Activated T-helper 1 cell treated with anti-CD3 and anti-CD28 coated beads, Interleukin-2, amount 50 U/mL, for 16 hours (primary cell): Measurements from ENCODE around the gene FAM169A.
"Not testable (repeated sequence)": the region's sequence is repeated elsewhere in the genome, so short reads cannot be mapped to it uniquely, and the experiment has no call there.

Experiments
- DNase-seq, 2 donors: peaks; one replicate each; pipeline ENCODE4 v3.0.0-alpha.2; 2020; ENCODE audit warnings: low read depth in 1 of 2, low spot score in 1 of 2

FAM169A gene

DNA sequence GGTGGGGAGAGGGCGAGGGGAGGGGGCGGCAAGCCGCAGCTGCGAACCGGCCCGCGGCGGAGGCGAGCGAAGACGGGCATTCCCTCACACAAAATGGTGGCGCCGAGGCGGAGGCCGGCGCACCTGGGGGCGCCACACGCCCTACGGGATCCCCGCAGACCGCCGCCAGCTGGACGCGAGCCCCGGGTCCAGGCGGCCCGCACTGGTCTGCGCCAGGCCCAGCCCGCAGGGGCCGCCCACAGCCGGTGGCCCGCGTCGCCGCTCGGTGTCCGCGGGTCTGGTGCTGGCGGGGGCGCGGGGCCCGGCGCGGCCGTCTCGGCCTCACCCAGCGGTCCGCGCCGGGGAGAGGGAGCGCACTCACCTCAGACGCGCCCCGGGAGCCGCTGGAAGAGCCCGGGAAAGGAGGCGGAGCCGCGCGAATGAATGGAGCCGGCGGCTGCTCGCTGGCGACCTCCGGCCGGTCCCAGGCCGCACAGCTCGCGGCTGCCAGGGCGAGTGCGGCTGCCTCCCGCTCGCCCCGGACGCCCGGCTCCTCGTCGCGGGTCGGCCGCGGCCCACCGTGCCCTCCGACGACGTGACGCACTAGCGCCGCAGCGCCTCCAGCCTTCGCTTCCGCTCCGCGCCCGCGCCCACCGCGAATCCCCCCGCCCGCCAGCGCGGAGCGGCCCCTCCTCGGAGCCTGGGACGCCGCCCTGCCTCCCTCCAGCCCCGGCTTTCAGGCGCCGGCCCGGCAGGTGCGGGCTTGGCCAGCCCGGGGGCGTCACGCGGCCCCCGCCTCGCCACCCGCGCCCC, at the start of gene FAM169A:
FAM169A (minus strand) TSS at position 584 of the 792 bp plus-strand sequence. CDS start 24,711 bp downstream, outside the sequence.
- DNase-seq: peak; percentile 5 to 8

- DNase-seq: no peak
Measured at GRCh38 chr5:74915488-74915887, 49.3 kb upstream of the FAM169A start.

GRCh38 chr5:74911421-74911820, 45.2 kb upstream of the FAM169A start:
- not testable (repeated sequence) for DNase-seq

DNA sequence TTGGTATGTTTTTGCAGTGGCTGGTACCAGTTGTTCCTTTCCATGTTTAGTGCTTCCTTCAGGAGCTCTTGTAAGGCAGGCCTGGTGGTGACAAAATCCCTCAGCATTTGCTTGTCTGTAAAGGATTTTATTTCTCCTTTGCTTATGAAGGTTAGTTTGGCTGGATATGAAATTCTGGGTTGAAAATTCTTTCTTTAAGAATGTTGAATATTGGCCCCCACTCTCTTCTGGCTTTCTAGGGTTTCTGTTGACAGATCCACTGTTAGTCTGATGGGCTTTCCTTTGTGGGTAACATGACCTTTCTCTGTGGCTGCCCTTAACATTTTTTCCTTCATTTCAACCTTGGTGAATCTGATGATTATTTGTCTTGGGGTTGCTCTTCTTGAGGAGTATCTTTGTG, 43.7 kb upstream of the FAM169A start:
- DNase-seq: not testable (repeated sequence)

GRCh38 chr5:74908237-74908636, 42.0 kb upstream of the FAM169A start:
- not testable (repeated sequence) for DNase-seq

DNA sequence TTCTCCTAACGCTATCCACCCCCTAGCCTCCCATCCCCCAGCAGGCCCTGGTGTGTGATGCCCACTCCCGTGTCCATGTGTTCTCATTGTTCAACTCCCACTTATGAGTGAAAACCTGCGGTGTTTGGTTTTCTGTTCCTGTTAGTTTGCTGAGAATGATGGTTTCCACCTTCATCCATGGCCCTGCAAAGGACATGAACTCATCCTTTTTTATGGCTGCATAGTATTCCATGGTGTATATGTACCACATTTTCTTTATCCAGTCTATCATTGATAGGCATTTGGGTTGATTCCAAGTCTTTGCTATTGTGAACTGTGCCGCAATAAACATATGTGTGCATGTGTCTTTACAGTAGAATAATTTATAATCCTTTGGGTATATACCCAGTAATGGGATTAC, 38.5 kb upstream of the FAM169A start:
- not testable (repeated sequence) for DNase-seq

DNA sequence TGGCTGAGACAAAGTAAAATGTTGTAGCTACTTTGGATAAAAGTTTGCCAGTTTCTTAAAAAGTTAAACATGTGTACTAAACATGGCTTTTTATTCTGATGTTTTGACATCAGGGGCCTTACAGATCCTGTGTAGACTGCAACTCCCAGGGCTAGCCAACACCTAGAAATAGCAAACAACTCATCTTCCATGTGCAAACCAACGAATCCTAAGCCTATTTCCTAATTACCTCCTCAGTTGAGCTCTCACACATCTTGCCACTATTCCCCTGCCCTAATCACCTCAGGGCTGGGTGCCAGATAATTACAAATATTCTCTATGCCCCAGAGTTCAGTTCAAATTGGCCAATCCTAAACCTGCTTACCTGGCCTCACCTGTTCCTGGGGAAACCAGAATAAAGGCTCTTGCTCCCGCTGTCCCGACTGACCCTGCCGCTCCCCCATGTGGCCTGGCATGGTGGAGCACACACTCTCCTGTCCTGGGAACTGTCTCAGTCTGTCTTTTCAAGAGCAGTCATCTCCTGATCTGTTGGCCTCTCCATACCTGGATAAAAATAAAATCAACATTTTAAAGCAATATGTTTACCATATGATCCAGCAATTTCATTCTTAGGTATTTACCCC, 37.1 kb upstream of the FAM169A start:
- peak in 1 of 2 donors; percentile 2 for DNase-seq

DNA sequence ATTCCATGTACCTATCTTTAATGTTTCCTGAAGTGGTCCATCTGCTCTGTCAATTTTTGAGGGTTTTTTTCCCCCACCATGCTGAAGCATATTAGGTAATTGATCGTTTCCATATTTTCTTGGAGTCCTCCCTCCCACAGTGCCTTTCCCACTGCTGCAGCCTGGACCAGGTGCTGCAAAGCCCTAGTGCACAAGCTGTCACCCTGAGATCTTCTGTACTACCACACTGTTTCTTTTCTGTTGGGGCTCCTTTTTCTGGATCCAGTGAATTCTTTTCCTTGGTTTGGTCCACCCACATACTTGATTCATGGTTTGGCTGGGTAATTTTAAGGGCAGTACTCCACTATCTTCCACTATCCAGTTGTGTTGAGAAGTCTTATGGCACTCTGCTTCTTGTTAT, 30.9 kb upstream of the FAM169A start:
- no peak for DNase-seq

DNA sequence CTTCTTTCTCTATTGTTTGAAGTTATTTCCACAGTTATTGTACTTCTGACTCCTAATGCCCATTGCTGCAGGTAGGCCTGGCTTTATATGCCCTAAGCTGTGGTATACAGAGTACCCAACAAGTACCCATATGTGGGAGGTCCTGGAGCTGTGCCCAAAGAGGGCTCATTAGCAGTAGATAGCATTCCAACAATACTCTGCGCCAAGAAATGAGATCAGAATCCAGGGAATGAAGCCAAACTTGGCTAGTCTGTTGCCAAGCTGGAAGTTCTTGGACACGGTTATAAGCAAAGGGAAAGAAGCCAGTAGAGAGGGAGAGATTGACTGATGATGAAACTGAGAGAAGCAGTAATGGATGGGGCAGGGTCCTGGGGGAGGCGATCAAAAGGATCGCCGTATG, 29.7 kb upstream of the FAM169A start:
- DNase-seq: no peak

- no peak for DNase-seq
Measured at GRCh38 chr5:74894351-74894750, 28.2 kb upstream of the FAM169A start.

- DNase-seq: no peak
Measured at GRCh38 chr5:74892921-74893320, 26.7 kb upstream of the FAM169A start.

DNA sequence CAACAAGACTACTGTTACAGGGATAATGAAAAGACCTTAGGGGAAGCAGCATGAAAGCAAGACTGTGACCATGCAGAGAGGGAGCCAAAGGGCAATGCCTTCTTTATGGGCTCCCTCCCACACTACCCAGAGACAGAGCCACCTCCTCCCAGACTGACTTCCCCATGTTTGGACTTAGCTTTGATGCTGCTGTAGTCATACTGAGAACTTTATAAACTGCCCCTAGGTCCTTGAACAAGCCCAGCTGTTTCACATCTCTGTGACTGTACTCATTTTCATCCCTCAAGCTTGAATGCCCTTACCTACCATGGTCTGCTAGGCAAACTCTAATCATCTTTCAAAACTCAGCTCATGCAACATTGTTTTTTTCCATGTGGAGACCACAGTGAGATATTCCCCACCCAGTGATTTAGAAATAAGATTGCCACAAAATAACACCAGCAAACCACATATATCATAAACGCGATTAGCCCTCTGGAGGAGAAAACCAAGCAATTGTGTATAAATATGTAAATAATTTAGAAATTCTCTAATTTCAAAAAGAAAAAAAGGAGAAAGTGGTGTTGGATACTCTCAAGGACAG, 23.4 kb upstream of the FAM169A start:
- no peak for DNase-seq

GRCh38 chr5:74888117-74888516, 21.9 kb upstream of the FAM169A start:
- DNase-seq: no peak

- DNase-seq: no peak
Measured at GRCh38 chr5:74885170-74885569, 19.0 kb upstream of the FAM169A start.

DNA sequence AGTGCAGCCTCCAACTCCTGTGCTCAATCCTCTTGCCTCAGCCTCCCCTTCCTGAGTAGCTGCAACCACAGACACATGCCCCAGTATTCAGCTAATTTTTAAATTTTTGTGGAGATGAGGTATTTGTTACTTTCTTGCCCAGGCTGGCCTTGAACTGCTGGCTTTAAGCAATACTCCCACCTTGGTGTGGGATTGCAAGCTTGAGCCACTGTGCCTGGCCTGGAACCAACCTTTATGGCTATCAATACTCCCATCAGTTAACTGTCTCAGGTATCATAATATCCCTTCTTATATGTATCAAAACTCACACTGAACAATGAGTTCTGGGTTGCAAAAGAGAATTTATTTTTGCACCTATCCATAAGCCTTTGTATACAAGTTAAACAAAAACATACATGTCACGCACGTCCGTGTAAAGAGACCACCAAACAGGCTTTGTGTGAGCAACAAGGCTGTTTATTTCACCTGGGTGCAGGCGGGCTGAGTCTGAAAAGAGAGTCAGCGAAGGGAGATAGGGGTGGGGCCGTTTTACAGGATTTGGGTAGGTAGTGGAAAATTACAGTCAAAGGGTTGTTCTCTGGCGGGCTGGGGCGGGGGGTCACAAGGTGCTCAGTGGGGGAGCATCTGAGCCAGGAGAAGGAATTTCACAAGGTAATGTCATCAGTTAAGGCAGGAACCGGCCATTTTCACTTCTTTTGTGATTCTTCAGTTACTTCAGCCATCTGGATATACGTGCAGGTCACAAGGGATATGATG, 16.4 kb upstream of the FAM169A start:
- DNase-seq: not testable (repeated sequence)

DNA sequence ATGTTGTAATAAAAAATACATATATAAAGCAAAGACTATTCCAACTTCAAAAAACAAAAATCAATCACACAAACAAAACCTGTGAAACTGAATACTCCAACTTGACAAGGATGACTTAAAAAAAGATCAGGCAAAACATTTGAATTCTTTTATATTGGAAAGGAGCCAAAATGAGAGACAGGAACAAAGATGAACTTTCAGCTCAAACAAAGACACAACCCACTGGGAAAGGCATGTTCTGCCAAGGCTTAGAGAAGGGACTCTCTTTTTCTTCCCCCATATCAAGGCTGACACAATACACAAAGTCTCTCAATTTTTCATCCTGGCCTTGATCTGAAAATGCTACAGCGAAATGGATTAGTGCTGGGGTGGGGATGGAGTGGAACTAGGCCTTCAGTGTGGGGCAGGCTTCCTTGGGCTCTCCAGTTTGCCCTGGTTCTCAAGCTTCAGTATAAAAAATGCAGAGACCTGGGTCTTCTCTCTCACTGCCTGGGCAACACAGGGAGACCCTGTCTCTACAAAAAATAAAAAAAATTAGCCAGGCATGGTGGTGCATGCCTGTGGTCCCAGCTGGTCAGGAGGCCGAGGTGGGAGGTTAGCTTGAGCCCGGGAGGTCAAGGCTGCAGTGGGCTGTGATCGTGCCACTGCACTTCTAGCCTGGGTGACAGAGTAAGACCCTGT, 11.6 kb upstream of the FAM169A start:
- DNase-seq: no peak

- DNase-seq: no peak
Measured at GRCh38 chr5:74875994-74876791, 10.0 kb upstream of the FAM169A start.

DNA sequence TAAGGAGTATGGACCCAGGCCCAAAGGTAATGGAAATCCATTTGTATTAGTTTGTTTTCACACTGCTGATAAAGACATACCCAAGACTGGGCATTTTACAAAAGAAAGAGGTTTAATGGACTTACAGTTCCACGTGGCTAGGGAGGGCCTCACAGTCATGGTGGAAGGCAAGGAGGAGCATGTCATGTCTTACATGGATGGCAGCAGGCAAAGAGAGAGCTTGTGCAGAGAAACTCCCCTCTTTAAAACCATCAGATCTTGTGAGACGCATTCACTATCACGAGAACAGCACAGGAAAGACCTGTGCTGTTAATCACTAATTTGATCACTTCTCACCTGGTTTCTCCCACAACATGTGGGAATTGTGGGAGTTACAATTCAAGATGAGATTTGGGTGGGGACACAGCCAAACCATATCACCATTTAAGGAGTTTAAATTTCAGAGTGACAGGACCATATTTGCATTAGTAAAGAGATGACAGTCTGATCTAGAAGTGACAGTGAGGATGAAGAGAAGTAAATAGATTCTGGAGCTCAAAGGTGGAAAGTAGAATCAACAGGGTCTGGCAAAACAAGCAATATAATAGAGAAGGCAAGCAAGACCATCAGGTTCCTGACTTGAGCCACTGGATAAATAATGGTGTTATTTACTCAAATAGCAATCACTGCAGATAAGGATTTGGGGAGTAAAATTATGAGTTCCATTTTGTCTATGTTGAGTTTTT, 7.5 kb upstream of the FAM169A start:
- no peak for DNase-seq

DNA sequence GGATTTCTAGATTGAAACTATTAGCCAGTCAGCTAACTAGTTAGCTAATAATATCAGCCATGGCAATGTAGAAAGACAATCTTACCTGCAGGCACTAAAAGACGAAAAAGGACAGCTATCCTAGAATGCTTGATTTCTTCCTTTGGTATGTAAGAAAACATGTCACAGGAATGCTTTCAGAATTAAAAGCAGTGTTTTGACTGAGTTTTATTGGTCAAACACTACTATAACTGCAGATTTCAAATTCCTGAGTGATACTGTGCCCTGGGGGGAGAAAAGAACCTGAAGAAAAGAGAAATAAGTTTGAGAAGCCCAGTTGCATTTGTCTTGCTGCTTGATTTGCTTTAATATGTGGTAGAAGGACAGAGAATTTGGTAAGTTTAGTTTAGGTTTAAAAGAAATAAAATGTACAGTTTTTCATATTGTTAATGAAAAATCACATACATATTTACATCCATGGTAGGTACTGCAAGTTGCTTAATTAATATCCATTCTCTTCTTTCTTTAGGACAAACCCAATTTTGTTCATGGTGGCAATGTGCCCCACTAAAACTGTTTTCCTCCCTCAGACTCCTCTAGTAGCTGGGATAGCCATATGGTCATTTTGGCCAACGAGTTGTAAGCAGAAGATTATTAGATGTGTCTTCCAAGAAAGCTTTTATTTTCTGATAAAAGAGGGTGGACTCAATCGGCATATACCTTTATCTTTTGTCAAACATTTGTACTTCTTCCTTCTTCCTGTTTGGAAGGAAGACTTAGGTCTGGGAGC, 4.3 kb upstream of the FAM169A start:
- no peak for DNase-seq
